Activated CD8-positive, alpha-beta T cell treated with anti-CD3 and anti-CD28 coated beads for 36 hours (primary cell): Measurements from ENCODE around the gene SYCP3. TPM values are rescaled to one million over a fixed set of nuclear protein-coding genes. Genes with fewer than 3 reads are reported as not detected.
"Not testable (repeated sequence)": the region's sequence is repeated elsewhere in the genome, so short reads cannot be mapped to it uniquely, and the experiment has no call there.

Source experiments
- ATAC-seq: fragments of 200-7000 bp; cut with Tn5 transposase; one replicate; pipeline ENCODE4 v1.10.0; 2021; ENCODE audit warnings: mild to moderate bottlenecking, moderate library complexity
- CTCF ChIA-PET: fragments of 350-600 bp; sonication (Branson Sonifier 250); formaldehyde crosslinking; loops from one replicate; lab custom pipeline; 2021; ENCODE audit warnings: antibody characterized with exemption; lab: Charles Lee
- POLR2A ChIA-PET: fragments of 350-600 bp; sonication (Branson Sonifier 250); formaldehyde crosslinking; loops from one replicate; lab custom pipeline; 2021; ENCODE audit warnings: antibody characterized with exemption; lab: Charles Lee
- DNase-seq: peaks from one replicate; pipeline ENCODE4 v3.0.0-alpha.2; 2020
- H3K27ac Mint-ChIP-seq: one replicate; pipeline ENCODE4 v1.8.0; 2021; ENCODE audit warnings: mild to moderate bottlenecking, mixed read lengths
- H3K27me3 Mint-ChIP-seq: one replicate; pipeline ENCODE4 v1.8.0; 2021; ENCODE audit warnings: mixed read lengths
- H3K36me3 Mint-ChIP-seq: one replicate; pipeline ENCODE4 v1.8.0; 2021; ENCODE audit warnings: low read depth, mixed read lengths
- H3K4me1 Mint-ChIP-seq: one replicate; pipeline ENCODE4 v1.8.0; 2021; ENCODE audit warnings: low read depth, mixed read lengths
- H3K4me3 Mint-ChIP-seq: one replicate; pipeline ENCODE4 v1.8.0; 2021; ENCODE audit warnings: mild to moderate bottlenecking, moderate library complexity, mixed read lengths
- H3K9me3 Mint-ChIP-seq: one replicate; pipeline ENCODE4 v1.8.0; 2021; ENCODE audit warnings: mixed read lengths
- intact Hi-C: fragments of 100-400 bp; cut with micrococcal nuclease; formaldehyde crosslinking; loops from one replicate; pipeline ENCODE4 v1.10.0; 2022
- total RNA-seq, 2 experiments: library from RNA; stranded (reverse); gene quantifications; one replicate each; pipeline ENCODE4 v1.2.3, GENCODE V29; 2021
- TF ChIP-seq, protein P1 (sequence below): fragments of 200-600 bp; IDR thresholded peaks from one replicate; pipeline ENCODE4 v1.8.0; 2022; ENCODE audit warnings: antibody characterized with exemption, mild to moderate bottlenecking

SYCP3 gene
- total RNA-seq, 2 experiments from 2014 or later, result 0.09 to 0.36 TPM

DNA sequence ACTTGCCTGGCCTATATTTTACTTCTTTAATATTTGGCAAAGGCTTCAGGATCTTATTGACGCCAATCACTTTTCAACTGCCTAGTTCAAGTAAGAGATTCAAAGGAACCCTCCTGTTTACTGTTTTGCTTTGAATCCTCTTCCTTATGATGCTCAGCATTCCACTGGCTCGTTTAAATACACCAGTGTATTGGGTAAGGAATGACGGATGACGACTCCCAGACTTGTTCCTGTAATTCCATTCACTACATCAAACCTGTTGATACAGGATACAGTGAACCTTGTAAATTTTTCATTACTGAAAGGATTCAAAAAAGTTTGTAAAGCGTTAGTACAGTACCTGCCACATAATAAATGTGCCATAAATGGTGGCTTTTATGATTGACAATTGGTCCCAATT, 1.7 kb upstream of the SYCP3 start:
- H3K27ac Mint-ChIP-seq, result no peak overlapping the region
- H3K36me3 Mint-ChIP-seq, result peaks cover 11% of the 10 kb centered on the region
- no peaks in the 10 kb centered on the region for H3K9me3 Mint-ChIP-seq
- DNase-seq (no peak), ATAC-seq (no peak)
- TF ChIP-seq, protein P1, sequence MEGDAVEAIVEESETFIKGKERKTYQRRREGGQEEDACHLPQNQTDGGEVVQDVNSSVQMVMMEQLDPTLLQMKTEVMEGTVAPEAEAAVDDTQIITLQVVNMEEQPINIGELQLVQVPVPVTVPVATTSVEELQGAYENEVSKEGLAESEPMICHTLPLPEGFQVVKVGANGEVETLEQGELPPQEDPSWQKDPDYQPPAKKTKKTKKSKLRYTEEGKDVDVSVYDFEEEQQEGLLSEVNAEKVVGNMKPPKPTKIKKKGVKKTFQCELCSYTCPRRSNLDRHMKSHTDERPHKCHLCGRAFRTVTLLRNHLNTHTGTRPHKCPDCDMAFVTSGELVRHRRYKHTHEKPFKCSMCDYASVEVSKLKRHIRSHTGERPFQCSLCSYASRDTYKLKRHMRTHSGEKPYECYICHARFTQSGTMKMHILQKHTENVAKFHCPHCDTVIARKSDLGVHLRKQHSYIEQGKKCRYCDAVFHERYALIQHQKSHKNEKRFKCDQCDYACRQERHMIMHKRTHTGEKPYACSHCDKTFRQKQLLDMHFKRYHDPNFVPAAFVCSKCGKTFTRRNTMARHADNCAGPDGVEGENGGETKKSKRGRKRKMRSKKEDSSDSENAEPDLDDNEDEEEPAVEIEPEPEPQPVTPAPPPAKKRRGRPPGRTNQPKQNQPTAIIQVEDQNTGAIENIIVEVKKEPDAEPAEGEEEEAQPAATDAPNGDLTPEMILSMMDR, result no peak
- intact Hi-C loops, result loop anchor here (10.0 kb wide), 1 partner anchor 246 kb away; no protein-coding TSS in a partner anchor
- no peak overlapping the region for H3K4me3 Mint-ChIP-seq
- ChIA-PET CTCF (no interaction called here), POLR2A (no interaction called here)
- peaks cover 10% of the 10 kb centered on the region for H3K4me1 Mint-ChIP-seq
- H3K27me3 Mint-ChIP-seq, result no peaks in the 10 kb centered on the region

DNA sequence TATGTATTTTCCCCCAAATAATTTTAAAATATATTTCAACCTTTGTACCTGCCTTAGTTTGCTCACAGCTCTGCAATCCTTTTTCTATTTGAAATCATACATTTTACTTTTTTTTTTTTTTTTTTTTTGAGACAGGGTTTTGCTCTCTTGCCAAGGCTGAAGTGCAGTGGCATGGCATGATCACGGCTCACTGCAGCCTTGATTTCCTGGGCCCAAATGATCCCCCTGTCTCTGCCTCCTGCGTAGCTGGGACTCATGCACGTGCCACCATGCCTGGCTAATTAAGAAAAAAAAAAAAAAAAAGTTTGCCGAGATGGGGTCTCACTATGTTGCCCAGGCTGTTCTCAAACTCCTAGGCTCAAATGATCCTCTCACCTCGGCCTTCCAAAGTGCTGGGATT, 1.3 kb upstream of the SYCP3 start:
- TF ChIP-seq, protein P1, result no peak
- no peak for DNase-seq
- H3K36me3 Mint-ChIP-seq, result peaks cover 11% of the 10 kb centered on the region
- H3K4me1 Mint-ChIP-seq, result peaks cover 10% of the 10 kb centered on the region
- no peak overlapping the region for H3K4me3 Mint-ChIP-seq
- no peaks in the 10 kb centered on the region for H3K9me3 Mint-ChIP-seq
- ChIA-PET CTCF (no interaction called here), POLR2A (no interaction called here)
- intact Hi-C loops, result loop anchor here (10.0 kb wide), 1 partner anchor 246 kb away; no protein-coding TSS in a partner anchor
- H3K27me3 Mint-ChIP-seq, result no peaks in the 10 kb centered on the region
- ATAC-seq, result no peak
- no peak overlapping the region for H3K27ac Mint-ChIP-seq

DNA sequence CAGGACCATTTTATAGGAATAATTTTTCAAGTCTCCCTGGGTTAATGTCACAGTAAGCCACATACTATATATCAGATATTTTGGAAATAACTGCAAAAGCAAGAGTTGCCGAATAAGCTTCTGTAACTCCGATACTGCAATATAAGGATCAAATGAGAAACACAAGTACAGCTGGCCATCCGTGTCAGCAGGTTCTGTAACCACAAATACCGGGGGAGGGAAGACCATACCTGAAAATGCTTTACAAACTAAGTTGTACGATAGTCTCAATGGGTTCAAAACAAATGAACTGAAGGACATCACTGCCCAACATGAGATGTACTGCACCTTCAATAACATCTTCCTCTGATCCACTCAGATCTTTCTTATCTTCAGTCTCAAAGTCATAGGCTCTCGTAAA, 1.8 kb downstream of the SYCP3 start:
- TF ChIP-seq, protein P1, result no peak
- DNase-seq (no peak), ATAC-seq (no peak)
- intact Hi-C loops, result no loop called here
- ChIA-PET CTCF (no interaction called here), POLR2A (no interaction called here)
- no peaks in the 10 kb centered on the region for H3K9me3 Mint-ChIP-seq
- no peaks in the 10 kb centered on the region for H3K27me3 Mint-ChIP-seq
- H3K4me1 Mint-ChIP-seq, result no peaks in the 10 kb centered on the region
- no peak overlapping the region for H3K4me3 Mint-ChIP-seq
- H3K27ac Mint-ChIP-seq, result no peak overlapping the region
- peaks cover 7% of the 10 kb centered on the region for H3K36me3 Mint-ChIP-seq

DNA sequence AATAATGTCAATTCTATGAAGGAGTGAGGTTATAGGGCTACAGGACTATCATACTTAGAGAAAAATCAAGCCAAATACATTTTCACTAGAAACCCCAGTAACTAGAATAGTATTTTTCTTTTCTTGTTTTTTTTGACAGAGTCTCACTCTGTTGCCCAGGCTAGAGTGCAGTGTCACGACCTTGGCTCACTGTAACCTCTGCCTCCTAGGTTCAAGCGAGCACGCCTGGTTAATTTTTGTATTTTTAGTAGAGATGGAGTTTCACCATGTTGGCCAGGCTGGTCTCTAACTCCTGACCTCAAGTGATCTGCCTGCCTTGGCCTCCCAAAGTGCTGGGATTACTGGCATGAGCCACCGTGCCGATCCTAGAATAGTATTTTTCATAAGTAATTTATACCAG, 4.8 kb downstream of the SYCP3 start:
- intact Hi-C loops, H3K27me3 Mint-ChIP-seq, H3K4me3 Mint-ChIP-seq, H3K9me3 Mint-ChIP-seq, ATAC-seq, H3K4me1 Mint-ChIP-seq, CTCF ChIA-PET, DNase-seq, POLR2A ChIA-PET, H3K27ac Mint-ChIP-seq: not testable (repeated sequence)
- H3K36me3 Mint-ChIP-seq, result peaks cover 14% of the 10 kb centered on the region

DNA sequence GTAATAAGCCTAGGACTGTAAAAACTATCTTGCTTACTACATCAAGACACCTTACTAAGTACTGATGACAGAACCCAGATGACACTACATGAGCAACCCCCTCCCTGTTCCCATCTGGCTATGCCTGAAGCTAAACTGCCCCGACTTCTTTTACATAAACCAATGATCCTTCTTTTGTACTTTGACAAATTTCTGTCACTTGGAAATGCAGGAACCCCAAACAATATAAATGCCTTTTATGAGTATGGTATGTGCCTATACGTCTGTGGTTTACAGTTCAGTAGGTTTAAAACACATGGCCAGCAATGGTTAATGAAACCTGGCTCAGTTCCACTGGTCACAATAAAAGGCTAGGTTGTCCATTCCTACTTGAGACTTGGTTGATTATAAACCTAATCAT, 6.1 kb downstream of the SYCP3 start:
- ATAC-seq, result no peak
- no peak overlapping the region for H3K4me3 Mint-ChIP-seq
- H3K9me3 Mint-ChIP-seq, result no peaks in the 10 kb centered on the region
- intact Hi-C loops, result no loop called here
- H3K4me1 Mint-ChIP-seq, result no peaks in the 10 kb centered on the region
- H3K27me3 Mint-ChIP-seq, result no peaks in the 10 kb centered on the region
- no peak for DNase-seq
- H3K27ac Mint-ChIP-seq, result no peak overlapping the region
- POLR2A ChIA-PET, result no interaction called here
- peaks cover 14% of the 10 kb centered on the region for H3K36me3 Mint-ChIP-seq
- CTCF ChIA-PET, result interaction anchor here (1.1 kb wide), 1 partner anchor 40 kb away, joined by 5 read pairs; no protein-coding TSS in a partner anchor
- TF ChIP-seq, protein P1, result no peak

DNA sequence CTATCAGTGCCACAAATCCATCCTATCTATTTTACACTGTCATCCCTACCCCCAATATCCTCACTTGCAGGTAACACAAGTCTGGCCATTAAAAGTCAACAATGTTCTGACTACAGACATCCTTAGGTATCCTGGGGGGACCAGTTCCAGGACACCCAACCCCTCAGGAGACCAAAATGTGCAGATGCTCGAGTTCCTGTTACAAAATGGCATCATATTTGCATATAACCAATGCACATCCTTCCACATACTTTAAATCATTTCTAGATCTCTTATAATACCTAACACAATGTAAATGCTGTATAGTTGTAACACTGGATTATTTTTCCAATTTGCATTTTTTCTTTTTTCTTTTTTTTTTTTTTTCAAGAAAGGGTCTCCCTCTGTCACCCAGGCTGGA, 6.9 kb downstream of the SYCP3 start:
- H3K4me3 Mint-ChIP-seq, result no peak overlapping the region
- intact Hi-C loops, result no loop called here
- no peaks in the 10 kb centered on the region for H3K4me1 Mint-ChIP-seq
- TF ChIP-seq, protein P1, result no peak
- H3K36me3 Mint-ChIP-seq, result peaks cover 14% of the 10 kb centered on the region
- ATAC-seq (no peak), DNase-seq (no peak)
- no peak overlapping the region for H3K27ac Mint-ChIP-seq
- POLR2A ChIA-PET, result no interaction called here
- CTCF ChIA-PET, result no interaction called here
- no peaks in the 10 kb centered on the region for H3K27me3 Mint-ChIP-seq
- no peaks in the 10 kb centered on the region for H3K9me3 Mint-ChIP-seq
